Ascending aorta (tissue), 2 donors: ENCODE data around the gene UEVLD. TPM values are rescaled to one million over a fixed set of nuclear protein-coding genes. Genes with fewer than 3 reads are reported as not detected.

Experiments used
- DNase-seq, 2 donors: peaks; one replicate each; pipeline ENCODE4 v3.0.0-alpha.2; 2019; ENCODE audit warnings: low spot score in 2 of 2
- H3K27ac ChIP-seq, 2 donors: fragments of 200-600 bp; sonication (generic); one replicate each; pipeline ENCODE4 v1.5.1; 2016 to 2017; ENCODE audit warnings: mild to moderate bottlenecking in 1 of 2
- H3K27me3 ChIP-seq: fragments of 200-600 bp; sonication (generic); one replicate; pipeline ENCODE4 v1.5.1; 2017
- H3K36me3 ChIP-seq, 2 donors: fragments of 200-600 bp; sonication (generic); one replicate each; pipeline ENCODE4 v1.5.1; 2016
- H3K4me1 ChIP-seq, 2 donors: fragments of 200-600 bp; sonication (generic); one replicate each; pipeline ENCODE4 v1.5.1; 2016 to 2017; ENCODE audit warnings: mild to moderate bottlenecking in 1 of 2
- H3K4me3 ChIP-seq, 2 donors: fragments of 200-600 bp; sonication (generic); one replicate each; pipeline ENCODE4 v1.5.1; 2016 to 2017; ENCODE audit warnings: mild to moderate bottlenecking in 1 of 2
- H3K9me3 ChIP-seq, 2 donors: fragments of 200-600 bp; sonication (generic); one replicate each; pipeline ENCODE4 v1.5.1; 2016
- CTCF ChIP-seq, 3 experiments: fragments of 200-600 bp in 2 of 3; fragments of 450-650 bp in 1 of 3; sonication (generic) in 2 of 3; IDR thresholded peaks; one replicate each; pipeline ENCODE4 v1.5.1; 2016 to 2019; ENCODE audit warnings: antibody characterized with exemption in 3 of 3, mild to moderate bottlenecking in 1 of 3, moderate library complexity in 1 of 3
- intact Hi-C: fragments of 100-400 bp; cut with DNase I; formaldehyde crosslinking; loops from one replicate; pipeline ENCODE4 v1.15.1; 2023
- total RNA-seq: library from RNA; depleted of rRNA; stranded (reverse); fragments of >200 nt; gene quantifications from one replicate; pipeline ENCODE4 v1.1.0, GENCODE V29; 2016

The UEVLD gene
- total RNA-seq, 1 donor from 2014 or later, result 10.1 TPM

DNA sequence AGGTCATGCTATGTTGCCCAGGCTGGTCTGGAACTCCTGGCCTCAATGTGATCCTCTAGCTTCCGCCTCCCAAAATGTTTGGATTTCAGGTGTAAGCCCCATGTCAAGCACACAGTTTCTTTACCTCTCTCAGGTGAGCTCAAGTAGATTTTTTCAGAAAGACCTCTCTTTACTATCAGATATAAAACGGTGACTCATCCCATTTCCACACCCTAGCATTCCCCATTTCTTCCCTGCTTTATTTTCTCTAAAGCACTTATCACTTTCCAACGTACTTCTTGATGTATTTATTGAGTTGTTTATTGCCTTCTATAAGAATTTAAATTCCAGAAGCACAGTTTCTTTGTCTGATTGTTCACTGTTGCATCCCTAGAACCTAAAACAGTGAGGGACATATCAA is 65.5 kb downstream of the UEVLD start:
- H3K4me1 ChIP-seq, result peaks cover 0 to 7% of the 10 kb centered on the region in 2 donors
- intact Hi-C loops, result no loop called here

GRCh38 chr11:18522388-18522787 is 66.1 kb downstream of the UEVLD start:
- H3K4me1 ChIP-seq, result peaks cover 0 to 4% of the 10 kb centered on the region in 2 donors
- intact Hi-C loops, result no loop called here

More for the DNA sequence above, 65.5 kb downstream of the UEVLD start:
- TF ChIP-seq CTCF (IDR thresholded peaks at IDR 0.05), result no peak
- H3K4me3 ChIP-seq, result no peak overlapping the region
- no peak overlapping the region for H3K27ac ChIP-seq
- no peaks in the 10 kb centered on the region for H3K27me3 ChIP-seq
- H3K36me3 ChIP-seq, result peaks cover 5 to 9% of the 10 kb centered on the region in 2 donors
- H3K9me3 ChIP-seq, result no peaks in the 10 kb centered on the region
- no peak for DNase-seq

GRCh38 chr11:18521122-18521521 is 67.4 kb downstream of the UEVLD start:
- TF ChIP-seq CTCF (IDR thresholded peaks at IDR 0.05), result no peak
- Histone ChIP-seq H3K27me3 (no peaks in the 10 kb centered on the region), H3K27ac (no peak overlapping the region), H3K9me3 (no peaks in the 10 kb centered on the region), H3K4me3 (no peak overlapping the region), H3K4me1 (peaks cover 0 to 4% of the 10 kb centered on the region in 2 donors), H3K36me3 (peaks cover 5 to 19% of the 10 kb centered on the region in 2 donors)
- no peak for DNase-seq
- intact Hi-C loops, result no loop called here

More at GRCh38 chr11:18522388-18522787, 66.1 kb downstream of the UEVLD start:
- Histone ChIP-seq H3K27me3 (no peaks in the 10 kb centered on the region), H3K27ac (no peak overlapping the region), H3K9me3 (no peaks in the 10 kb centered on the region), H3K36me3 (peaks cover 5 to 13% of the 10 kb centered on the region in 2 donors), H3K4me3 (no peak overlapping the region)
- TF ChIP-seq CTCF (IDR thresholded peaks at IDR 0.05), result no peak
- no peak for DNase-seq

- H3K4me1 ChIP-seq, result no peaks in the 10 kb centered on the region
- H3K27ac ChIP-seq, result no peak overlapping the region
- TF ChIP-seq CTCF (IDR thresholded peaks at IDR 0.05), result no peak
- intact Hi-C loops, result loop anchor here (10.0 kb wide), 1 partner anchor 208 kb away; no protein-coding TSS in a partner anchor
- H3K36me3 ChIP-seq, result peaks cover 49 to 87% of the 10 kb centered on the region in 2 donors
- DNase-seq, result no peak
- no peaks in the 10 kb centered on the region for H3K9me3 ChIP-seq
- H3K4me3 ChIP-seq, result no peak overlapping the region
- H3K27me3 ChIP-seq, result no peaks in the 10 kb centered on the region
Measured at GRCh38 chr11:18502352-18502751, 86.2 kb downstream of the UEVLD start.

DNA sequence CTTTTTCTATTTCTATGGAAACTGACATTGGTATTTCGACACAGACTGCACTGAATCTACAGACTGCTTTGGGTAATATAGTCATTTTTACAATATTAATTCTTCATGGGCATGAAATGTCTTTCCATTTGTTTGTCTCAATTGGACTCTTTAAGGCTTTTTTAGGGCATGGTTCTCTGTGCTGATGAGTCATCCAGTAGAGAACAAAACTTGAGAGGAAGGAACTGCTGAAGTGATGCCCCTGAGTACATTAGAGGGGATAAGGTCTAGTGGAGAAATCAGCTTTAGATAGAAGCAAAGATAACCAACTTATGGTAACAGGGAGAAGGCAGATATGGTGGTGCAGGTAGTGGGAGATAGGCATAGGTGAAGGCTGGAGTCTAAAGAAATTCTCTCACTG is 86.9 kb downstream of the UEVLD start:
- Histone ChIP-seq H3K27ac (no peak overlapping the region), H3K4me3 (no peak overlapping the region), H3K27me3 (no peaks in the 10 kb centered on the region), H3K36me3 (peaks cover 44 to 87% of the 10 kb centered on the region in 2 donors), H3K9me3 (no peaks in the 10 kb centered on the region), H3K4me1 (no peaks in the 10 kb centered on the region)
- no peak for DNase-seq
- no peak for TF ChIP-seq CTCF (IDR thresholded peaks at IDR 0.05)
- intact Hi-C loops, result loop anchor here (10.0 kb wide), 1 partner anchor 207 kb away; no protein-coding TSS in a partner anchor

DNA sequence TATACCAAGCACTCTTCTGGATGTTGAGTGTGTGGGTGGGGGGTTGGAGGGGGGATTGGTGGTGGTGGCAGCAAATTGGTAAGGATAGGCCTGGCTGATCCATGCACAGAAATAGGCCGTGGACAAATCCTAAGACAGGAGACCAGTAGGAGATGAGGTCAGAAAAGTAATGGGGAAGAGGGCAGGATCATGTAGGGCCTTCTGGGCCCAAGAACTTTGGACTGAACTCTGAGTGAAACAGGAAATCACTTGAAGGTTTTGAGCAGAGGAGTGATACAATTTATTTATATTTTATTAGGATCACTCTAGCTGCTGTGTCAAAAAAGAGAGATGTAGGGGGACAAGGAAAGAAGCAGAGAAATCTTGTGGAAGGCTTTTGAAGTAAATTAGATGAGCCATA is 90.5 kb downstream of the UEVLD start:
- TF ChIP-seq CTCF (IDR thresholded peaks at IDR 0.05), result no peak
- no peaks in the 10 kb centered on the region for H3K9me3 ChIP-seq

More for the DNA sequence above, 90.5 kb downstream of the UEVLD start:
- intact Hi-C loops, result loop anchor here (10.0 kb wide), 1 partner anchor 93 kb away; no protein-coding TSS in a partner anchor
- Histone ChIP-seq H3K4me1 (no peaks in the 10 kb centered on the region), H3K36me3 (peaks cover 42 to 76% of the 10 kb centered on the region in 2 donors), H3K27me3 (no peaks in the 10 kb centered on the region), H3K4me3 (no peak overlapping the region), H3K27ac (no peak overlapping the region)
- DNase-seq, result no peak
